SU-DHL-6 (cell line): Measurements from ENCODE around the gene AFM.

Experiments used
- H2AFZ ChIP-seq: fragments of 200-600 bp; sonication (generic); 2 replicates; pipeline ENCODE4 v1.6.1; 2014; ENCODE audit warnings: low read depth, mild to moderate bottlenecking, moderate library complexity, mixed read lengths, antibody characterized with exemption, low read length; ENCODE audit not compliant: severe bottlenecking
- H3F3A ChIP-seq: fragments of 200-600 bp; shearing (Covaris generic); 2 replicates; pipeline ENCODE4 v1.6.0; 2016; ENCODE audit warnings: antibody characterized with exemption, mild to moderate bottlenecking; ENCODE audit not compliant: insufficient read depth
- H3K27ac ChIP-seq: fragments of 200-600 bp; sonication (generic); 2 replicates; pipeline ENCODE4 v1.5.1; 2016; ENCODE audit warnings: low read depth, mild to moderate bottlenecking, low read length, moderate library complexity, mixed read lengths
- H3K27me3 ChIP-seq: fragments of 200-600 bp; sonication (generic), shearing (Covaris generic); 2 replicates; pipeline ENCODE4 v1.6.0; 2014; ENCODE audit warnings: mild to moderate bottlenecking, low read length
- H3K36me3 ChIP-seq: fragments of 200-600 bp; sonication (generic); 2 replicates; pipeline ENCODE4 v1.6.1; 2014; ENCODE audit warnings: mild to moderate bottlenecking, low read length, mixed read lengths
- H3K4me2 ChIP-seq: fragments of 300-600, 200-600 bp; shearing (Covaris generic), sonication (generic); 2 replicates; pipeline ENCODE4 v1.6.0; 2014; ENCODE audit warnings: low read length, low read depth, mild to moderate bottlenecking; ENCODE audit not compliant: poor library complexity, severe bottlenecking
- H3K4me3 ChIP-seq: fragments of 200-600 bp; sonication (generic); 2 replicates; pipeline ENCODE4 v1.5.1; 2014; ENCODE audit warnings: antibody characterized with exemption, low read length, mild to moderate bottlenecking, mixed read lengths; ENCODE audit not compliant: insufficient read depth, poor library complexity, severe bottlenecking
- H3K79me2 ChIP-seq: fragments of 200-600 bp; sonication (generic); 2 replicates; pipeline ENCODE4 v1.6.1; 2014; ENCODE audit warnings: mild to moderate bottlenecking, low read length, moderate library complexity; ENCODE audit not compliant: insufficient read depth
- H3K9ac ChIP-seq: fragments of 200-600 bp; sonication (generic); 2 replicates; pipeline ENCODE4 v1.7.0; 2014; ENCODE audit warnings: mild to moderate bottlenecking, low read length
- H3K9me2 ChIP-seq: fragments of 200-600 bp; sonication (generic); replicated peaks from 2 replicates; pipeline ENCODE4 v1.6.1; 2014; ENCODE audit warnings: low read length; ENCODE audit not compliant: insufficient read depth
- H3K9me3 ChIP-seq: fragments of 200-600 bp; sonication (generic); 2 replicates; pipeline ENCODE4 v1.6.1; 2014; ENCODE audit warnings: low read length, mixed read lengths; ENCODE audit not compliant: insufficient read depth
- H4K20me1 ChIP-seq: fragments of 200-600 bp; sonication (generic); 2 replicates; pipeline ENCODE4 v1.6.1; 2014; ENCODE audit warnings: low read depth, mild to moderate bottlenecking, antibody characterized with exemption, low read length, moderate library complexity, mixed read lengths
- EZH2phosphoT487 ChIP-seq: fragments of 200-600 bp; sonication (generic), shearing (Covaris generic); conservative IDR thresholded peaks from 2 replicates; pipeline ENCODE4 v1.6.1; 2018; ENCODE audit warnings: mild to moderate bottlenecking, antibody characterized with exemption, low read length, moderate library complexity, mixed read lengths
- TF ChIP-seq, protein P1 (sequence below): fragments of 200-600 bp; sonication (generic); IDR thresholded peaks from one replicate; pipeline ENCODE4 v1.5.1; 2017; ENCODE audit warnings: antibody characterized with exemption, mild to moderate bottlenecking, low read length, moderate library complexity; ENCODE audit not compliant: insufficient read depth, poor library complexity, severe bottlenecking

AFM gene

DNA sequence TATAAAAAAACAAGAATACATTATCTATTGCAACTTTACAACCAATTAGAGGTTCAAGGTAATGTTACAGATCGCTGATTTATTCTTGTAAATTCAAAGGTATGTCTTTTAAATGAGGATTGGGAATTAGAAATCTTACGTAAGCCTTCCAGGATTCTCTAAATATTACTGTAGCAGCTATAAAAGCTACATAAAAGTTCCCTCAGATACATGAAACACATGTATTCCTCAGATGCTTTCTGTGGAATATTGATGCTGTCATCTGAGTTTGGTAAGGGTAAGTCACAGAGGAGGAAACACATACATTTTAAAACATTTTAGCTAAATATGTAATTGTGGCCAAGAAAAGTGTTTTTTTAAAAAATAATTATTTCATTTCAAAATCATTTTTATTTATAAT lies 42.1 kb upstream of the AFM start:
- H3K4me2 ChIP-seq, result no peak overlapping the region
- TF ChIP-seq, protein P1, sequence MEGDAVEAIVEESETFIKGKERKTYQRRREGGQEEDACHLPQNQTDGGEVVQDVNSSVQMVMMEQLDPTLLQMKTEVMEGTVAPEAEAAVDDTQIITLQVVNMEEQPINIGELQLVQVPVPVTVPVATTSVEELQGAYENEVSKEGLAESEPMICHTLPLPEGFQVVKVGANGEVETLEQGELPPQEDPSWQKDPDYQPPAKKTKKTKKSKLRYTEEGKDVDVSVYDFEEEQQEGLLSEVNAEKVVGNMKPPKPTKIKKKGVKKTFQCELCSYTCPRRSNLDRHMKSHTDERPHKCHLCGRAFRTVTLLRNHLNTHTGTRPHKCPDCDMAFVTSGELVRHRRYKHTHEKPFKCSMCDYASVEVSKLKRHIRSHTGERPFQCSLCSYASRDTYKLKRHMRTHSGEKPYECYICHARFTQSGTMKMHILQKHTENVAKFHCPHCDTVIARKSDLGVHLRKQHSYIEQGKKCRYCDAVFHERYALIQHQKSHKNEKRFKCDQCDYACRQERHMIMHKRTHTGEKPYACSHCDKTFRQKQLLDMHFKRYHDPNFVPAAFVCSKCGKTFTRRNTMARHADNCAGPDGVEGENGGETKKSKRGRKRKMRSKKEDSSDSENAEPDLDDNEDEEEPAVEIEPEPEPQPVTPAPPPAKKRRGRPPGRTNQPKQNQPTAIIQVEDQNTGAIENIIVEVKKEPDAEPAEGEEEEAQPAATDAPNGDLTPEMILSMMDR, result no peak
- no peak for TF ChIP-seq EZH2phosphoT487
- H3K4me3 ChIP-seq, result no peak overlapping the region

DNA sequence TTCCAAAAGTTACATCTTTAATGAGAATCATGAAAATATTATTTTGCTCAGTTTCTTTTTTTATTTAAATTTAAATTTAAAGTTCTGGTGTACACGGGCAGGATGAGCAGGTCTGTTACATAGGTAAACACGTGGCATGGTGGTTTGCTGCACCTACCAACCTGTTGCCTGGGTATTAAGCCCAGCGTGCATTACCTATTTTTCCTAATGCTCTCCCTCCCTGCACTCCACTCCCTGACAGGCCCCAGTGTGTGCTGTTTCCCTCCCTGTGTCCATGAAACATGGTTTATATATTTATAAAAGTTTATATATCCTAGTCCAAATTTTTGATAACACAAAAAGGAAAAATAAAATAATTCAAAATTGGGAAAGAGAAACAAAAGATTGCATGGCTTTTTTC lies 41.6 kb upstream of the AFM start:
- no peaks in the 10 kb centered on the region for H3K9me2 ChIP-seq
- H3K4me3 ChIP-seq, result no peak overlapping the region
- H2AFZ ChIP-seq, result no peak overlapping the region
- H3K9ac ChIP-seq, result no peak overlapping the region
- H3K9me3 ChIP-seq, result no peaks in the 10 kb centered on the region
- no peak overlapping the region for H3K27ac ChIP-seq
- no peaks in the 10 kb centered on the region for H4K20me1 ChIP-seq
- no peak for TF ChIP-seq EZH2phosphoT487
- TF ChIP-seq, protein P1, result no peak
- H3K4me2 ChIP-seq, result no peak overlapping the region
- H3K79me2 ChIP-seq, result no peaks in the 10 kb centered on the region
- H3K27me3 ChIP-seq, result no peaks in the 10 kb centered on the region
- no peaks in the 10 kb centered on the region for H3F3A ChIP-seq
- no peaks in the 10 kb centered on the region for H3K36me3 ChIP-seq

More for the DNA sequence above, 42.1 kb upstream of the AFM start:
- H3K27me3 ChIP-seq, result no peaks in the 10 kb centered on the region
- no peaks in the 10 kb centered on the region for H3K79me2 ChIP-seq
- H3F3A ChIP-seq, result no peaks in the 10 kb centered on the region
- no peaks in the 10 kb centered on the region for H3K36me3 ChIP-seq
- H4K20me1 ChIP-seq, result no peaks in the 10 kb centered on the region
- no peak overlapping the region for H2AFZ ChIP-seq
- no peak overlapping the region for H3K9ac ChIP-seq
- H3K9me2 ChIP-seq, result no peaks in the 10 kb centered on the region
- H3K9me3 ChIP-seq, result no peaks in the 10 kb centered on the region
- no peak overlapping the region for H3K27ac ChIP-seq

DNA sequence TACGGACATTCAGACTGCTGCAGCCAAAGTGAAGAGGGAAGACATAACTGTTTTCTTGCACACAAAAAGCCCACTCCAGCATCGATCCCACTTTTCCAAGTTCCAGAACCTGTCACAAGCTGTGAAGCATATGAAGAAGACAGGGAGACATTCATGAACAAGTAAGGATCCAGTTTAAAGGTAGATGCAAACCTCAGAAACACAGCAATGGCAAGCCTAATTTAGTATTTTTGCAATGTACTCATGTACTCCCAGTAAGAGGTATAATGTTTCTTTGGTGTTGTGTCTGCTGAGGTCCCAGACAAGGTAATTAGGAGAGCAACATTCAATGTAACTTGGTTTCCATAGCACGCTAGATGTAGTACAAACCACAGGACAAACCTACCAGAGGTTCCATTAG lies 40.9 kb upstream of the AFM start:
- Histone ChIP-seq H3K9me3 (no peaks in the 10 kb centered on the region), H4K20me1 (no peaks in the 10 kb centered on the region), H3K4me3 (no peak overlapping the region), H3F3A (no peaks in the 10 kb centered on the region), H2AFZ (no peak overlapping the region), H3K9ac (no peak overlapping the region), H3K79me2 (no peaks in the 10 kb centered on the region), H3K27me3 (no peaks in the 10 kb centered on the region), H3K36me3 (no peaks in the 10 kb centered on the region), H3K4me2 (no peak overlapping the region), H3K9me2 (no peaks in the 10 kb centered on the region), H3K27ac (no peak overlapping the region)
- TF ChIP-seq, protein P1, result no peak
- no peak for TF ChIP-seq EZH2phosphoT487

DNA sequence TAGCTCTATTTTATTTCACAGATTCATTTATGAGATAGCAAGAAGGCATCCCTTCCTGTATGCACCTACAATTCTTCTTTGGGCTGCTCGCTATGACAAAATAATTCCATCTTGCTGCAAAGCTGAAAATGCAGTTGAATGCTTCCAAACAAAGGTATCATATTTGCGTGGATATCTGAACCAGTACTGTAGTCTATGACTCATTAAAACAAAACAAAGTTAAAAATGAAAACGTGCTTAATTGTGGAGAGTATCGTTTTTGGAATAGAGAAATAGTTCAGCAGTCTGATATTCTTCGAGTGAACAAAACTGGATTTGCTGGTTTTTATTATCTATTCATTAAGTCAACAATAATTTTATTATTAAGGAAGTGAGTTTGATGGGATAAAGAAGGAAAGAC lies 39.3 kb upstream of the AFM start:
- no peak for TF ChIP-seq EZH2phosphoT487
- Histone ChIP-seq H3K4me3 (no peak overlapping the region), H3K9ac (no peak overlapping the region), H3K79me2 (no peaks in the 10 kb centered on the region), H3K9me2 (no peaks in the 10 kb centered on the region), H3K9me3 (no peaks in the 10 kb centered on the region), H3K27ac (no peak overlapping the region), H3K36me3 (no peaks in the 10 kb centered on the region), H3K27me3 (no peaks in the 10 kb centered on the region), H3F3A (no peaks in the 10 kb centered on the region), H3K4me2 (no peak overlapping the region), H4K20me1 (no peaks in the 10 kb centered on the region), H2AFZ (no peak overlapping the region)
